GM12878 (cell line): Measurements from ENCODE around the gene KRTAP22-1. TPM values are rescaled to one million over a fixed set of nuclear protein-coding genes. Genes with fewer than 3 reads are reported as not detected.

Experiments used
- ATAC-seq: fragments of 200-7000 bp; cut with Tn5 transposase; 3 replicates; pipeline ENCODE4 v1.9.1; 2020; ENCODE audit warnings: mild to moderate bottlenecking, moderate library complexity
- BruUV-seq: library from RNA; stranded (reverse); fragments of 400-500 nt; replicated peaks from 2 replicates; lab custom pipeline; 2021; lab: Mats Ljungman, UMichigan
- CTCF ChIA-PET: fragments of 300-600 bp; sonication (Branson Sonifier 250); formaldehyde crosslinking; extraction: SDS; loops from one replicate; lab custom pipeline; 2021; ENCODE audit warnings: inconsistent platforms; lab: Yijun Ruan, JAX
- POLR2A ChIA-PET: fragments of 350-600 bp; formaldehyde crosslinking; extraction: SDS; loops from one replicate; lab custom pipeline; 2021; ENCODE audit warnings: inconsistent platforms; lab: Charles Lee
- RAD21 ChIA-PET: fragments of 300-600 bp; sonication (Branson Sonifier 250); formaldehyde crosslinking; loops from one replicate; lab custom pipeline; 2023; ENCODE audit warnings: antibody characterized with exemption; ENCODE audit not compliant: unreplicated experiment; lab: Charles Lee
- SMC1A ChIA-PET: fragments of 300-600 bp; sonication (Branson Sonifier 250); formaldehyde crosslinking; loops from one replicate; lab custom pipeline; 2023; ENCODE audit not compliant: unreplicated experiment, uncharacterized antibody; lab: Charles Lee
- DNase-seq: peaks from one replicate; pipeline ENCODE4 v3.0.0-alpha.2; 2011; ENCODE audit warnings: low read depth, low spot score
- FAIRE-seq: peaks from 3 replicates; lab custom pipeline; 2011; peaks lifted over from hg19 to GRCh38; lab: Jason Lieb, UNC
- H2AFZ ChIP-seq: 2 replicates; pipeline ENCODE4 v1.6.0; 2011; ENCODE audit warnings: low read depth, low read length, control low read depth; ENCODE audit not compliant: control insufficient read depth
- H3K27ac ChIP-seq: 2 replicates; pipeline ENCODE4 v1.5.1; 2011; ENCODE audit warnings: control low read depth; ENCODE audit not compliant: control insufficient read depth, insufficient read depth
- H3K27me3 ChIP-seq, 2 experiments: replicated peaks in 1 of 2; 2 replicates each; pipeline versions ENCODE4 v1.6.0 to v1.6.1; 2011; ENCODE audit warnings: low read length in 1 of 2; ENCODE audit not compliant: control insufficient read depth in 2 of 2, insufficient read depth in 2 of 2
- H3K36me3 ChIP-seq, 2 experiments: 2 replicates each; pipeline ENCODE4 v1.5.1; 2011; ENCODE audit warnings: low read length in 1 of 2; ENCODE audit not compliant: control insufficient read depth in 2 of 2, insufficient read depth in 2 of 2
- H3K4me1 ChIP-seq: 2 replicates; pipeline ENCODE4 v1.6.1; 2011; ENCODE audit warnings: mild to moderate bottlenecking, low read length, moderate library complexity, mixed read lengths; ENCODE audit not compliant: control insufficient read depth, insufficient read depth
- H3K4me2 ChIP-seq: 2 replicates; pipeline ENCODE4 v1.6.0; 2011; ENCODE audit warnings: control low read depth; ENCODE audit not compliant: control insufficient read depth, insufficient read depth
- H3K4me3 ChIP-seq: fragments of 200-600 bp; sonication (generic); 2 replicates; pipeline ENCODE4 v1.5.1; 2016
- H3K79me2 ChIP-seq: 2 replicates; pipeline ENCODE4 v1.6.0; 2011; ENCODE audit warnings: low read length; ENCODE audit not compliant: control insufficient read depth, insufficient read depth
- H3K9ac ChIP-seq: 2 replicates; pipeline ENCODE4 v1.8.0; 2011; ENCODE audit warnings: low read length, control low read depth, mixed read lengths; ENCODE audit not compliant: control insufficient read depth, insufficient read depth
- H3K9me3 ChIP-seq: replicated peaks from 3 replicates; pipeline ENCODE4 v1.5.1; 2011; ENCODE audit warnings: mild to moderate bottlenecking, low read length; ENCODE audit not compliant: control insufficient read depth, insufficient read depth
- H4K20me1 ChIP-seq: 2 replicates; pipeline ENCODE4 v1.6.0; 2011; ENCODE audit not compliant: control insufficient read depth, insufficient read depth
- ATF7 ChIP-seq: fragments of 450-650 bp; IDR thresholded peaks from 2 replicates; pipeline ENCODE4 v1.6.1; 2016; ENCODE audit warnings: low read depth, mild to moderate bottlenecking
- CBX5 ChIP-seq: sonication (generic); IDR thresholded peaks from 2 replicates; pipeline ENCODE4 v1.6.1; 2016; ENCODE audit warnings: low read depth, moderate library complexity, mild to moderate bottlenecking, inconsistent platforms
- CUX1 ChIP-seq: IDR thresholded peaks from 2 replicates; pipeline ENCODE4 v1.6.1; 2012; ENCODE audit warnings: improper control_type of control experiment, low read depth, low read length; ENCODE audit not compliant: insufficient replicate concordance
- DPF2 ChIP-seq: fragments of 450-650 bp; IDR thresholded peaks from 2 replicates; pipeline ENCODE4 v1.6.1; 2017; ENCODE audit warnings: mild to moderate bottlenecking
- E2F4 ChIP-seq: IDR thresholded peaks from 2 replicates; pipeline ENCODE4 v1.6.1; 2012; ENCODE audit warnings: low read depth, low read length, improper control_type of control experiment
- JUNB ChIP-seq: IDR thresholded peaks from 2 replicates; pipeline ENCODE4 v1.6.1; 2016; ENCODE audit warnings: antibody characterized with exemption, mild to moderate bottlenecking
- KLF5 ChIP-seq: fragments of 450-650 bp; IDR thresholded peaks from 2 replicates; pipeline ENCODE4 v1.6.1; 2014; ENCODE audit warnings: mild to moderate bottlenecking; ENCODE audit not compliant: partially characterized antibody
- MLLT1 ChIP-seq: fragments of 450-650 bp; IDR thresholded peaks from 2 replicates; pipeline ENCODE4 v1.6.1; 2016; ENCODE audit warnings: mild to moderate bottlenecking
- MTA2 ChIP-seq: fragments of 450-650 bp; IDR thresholded peaks from 2 replicates; pipeline ENCODE4 v1.6.1; 2016; ENCODE audit warnings: low read depth, mild to moderate bottlenecking, moderate library complexity
- SIX5 ChIP-seq: IDR thresholded peaks from 2 replicates; pipeline ENCODE4 v1.6.1; 2011; ENCODE audit warnings: mild to moderate bottlenecking, low read depth, low read length, moderate library complexity; ENCODE audit not compliant: severe bottlenecking
- SKIL ChIP-seq: fragments of 450-650 bp; IDR thresholded peaks from 2 replicates; pipeline ENCODE4 v1.6.1; 2017; ENCODE audit warnings: mild to moderate bottlenecking, low read depth, inconsistent platforms; ENCODE audit not compliant: poor library complexity, severe bottlenecking
- WGBS: methylation state at CpG from one replicate; pipeline ENCODE4 v1.1.6; 2016; ENCODE audit warnings: low lambda C conversion rate; ENCODE audit not compliant: insufficient replicate concordance, insufficient coverage; ENCODE audit errors: missing lambda C conversion rate; 5-methylcytosine and 5-hydroxymethylcytosine counted together
- in situ Hi-C: fragments of 300-500 bp; cut with MboI; formaldehyde crosslinking; loops from 9 replicates; pipeline ENCODE4 v1.14.3; 2018; ENCODE audit warnings: mixed read lengths
- intact Hi-C: fragments of 100-400 bp; cut with micrococcal nuclease; formaldehyde crosslinking; loops from one replicate; pipeline ENCODE4 v1.14.2; 2022; ENCODE audit not compliant: unreplicated experiment
- polyA plus RNA-seq, 11 experiments: library from polyadenylated mRNA; depleted of rRNA in 4 of 11; unstranded in 6 of 11; stranded (reverse) in 5 of 11; fragments of >200 nt; fragmentation: Nextera tagmentation in 4 of 11; fragmentation: Illumina TruSeq in 1 of 11; extraction: Ambion mirVana in 4 of 11; extraction: Trizol in 1 of 11; gene quantifications; 1 replicate in 1 of 11; 2 replicates in 10 of 11; pipeline versions ENCODE4 v1.2.1 to v1.2.3, GENCODE V29; 2011 to 2016; ENCODE audit warnings: inconsistent platforms in 2 of 11, missing spikeins in 2 of 11, low read depth in 1 of 11
- total RNA-seq, 4 experiments: library from RNA; depleted of rRNA in 3 of 4; stranded (reverse); fragments of >200 nt in 3 of 4; fragmentation: Illumina TruSeq in 1 of 4; extraction: Trizol in 1 of 4; gene quantifications; 2 replicates each; pipeline versions ENCODE4 v1.2.1 to v1.2.3, GENCODE V29; 2013 to 2021

KRTAP22-1 gene
- total and polyA plus RNA-seq, 10 of the 15 experiments (the other 5 are each of a cell fraction or from before 2014, with no cell fraction given), result not detected

GRCh38 chr21:30616125-30616524, 15.2 kb downstream of the KRTAP22-1 start, which contains the start of gene KRTAP20-1:
TSS of gene KRTAP20-1 (plus strand) at chr21:30616425. CDS start at chr21:30616455, 30 bp downstream.
- no peak for ATAC-seq
- BruUV-seq, result no TSS peak
- TF ChIP-seq MLLT1, result no peak
- TF ChIP-seq JUNB, result no peak
- no peak for TF ChIP-seq DPF2
- TF ChIP-seq MTA2, result no peak
- no peak for TF ChIP-seq SIX5
- no peak for TF ChIP-seq KLF5
- no peak for TF ChIP-seq CBX5
- no peak for TF ChIP-seq E2F4
- no peak for TF ChIP-seq SKIL
- no peak for TF ChIP-seq CUX1
- no peak for TF ChIP-seq ATF7

More at GRCh38 chr21:30616125-30616524, 15.2 kb downstream of the KRTAP22-1 start, which contains the start of gene KRTAP20-1:
- Histone ChIP-seq H2AFZ (no peak within 1 kb of the TSS), H3K4me3 (no peak within 1 kb of the TSS), H3K27ac (no peak within 1 kb of the TSS), H3K79me2 (no peaks in the 10 kb centered on the region), H3K9ac (no peak within 1 kb of the TSS), H3K9me3 (no peaks in the 10 kb centered on the region), H4K20me1 (no peaks in the 10 kb centered on the region), H3K4me1 (no peaks in the 10 kb centered on the region), H3K4me2 (no peak within 1 kb of the TSS), H3K36me3 (no peaks in the 10 kb centered on the region), H3K27me3 (no peaks in the 10 kb centered on the region)
- no peak for FAIRE-seq
- ChIA-PET CTCF (interaction anchor here (1.6 kb wide), 1 partner anchor 115 kb away, joined by 3 read pairs; no protein-coding TSS in a partner anchor), RAD21 (no interaction called here), SMC1A (no interaction called here), POLR2A (no interaction called here)
- DNase-seq, result no peak
- in situ Hi-C loops, result no loop called here
- 95% methylated on average over 2 of the region's 2 CpGs for WGBS
- intact Hi-C loops, result no loop called here
